A549 treated with ZK216348 at 1 μM for 4 hours (cell line): Measurements from ENCODE around the gene TMEM200B. TPM values are rescaled to one million over a fixed set of nuclear protein-coding genes. Genes with fewer than 3 reads are reported as not detected.

ENCODE experiments used
- total RNA-seq: library from RNA; stranded (reverse); fragments of 200-300 nt; extraction: Qiagen RNA extraction; gene quantifications from 5 replicates; pipeline ENCODE4 v1.2.3, GENCODE V29; 2022; ENCODE audit warnings: low read depth

The TMEM200B gene
- total RNA-seq: 0.08 to 0.12 TPM (median 0.11 TPM) in 4 of 5 replicates, not detected in the other

DNA sequence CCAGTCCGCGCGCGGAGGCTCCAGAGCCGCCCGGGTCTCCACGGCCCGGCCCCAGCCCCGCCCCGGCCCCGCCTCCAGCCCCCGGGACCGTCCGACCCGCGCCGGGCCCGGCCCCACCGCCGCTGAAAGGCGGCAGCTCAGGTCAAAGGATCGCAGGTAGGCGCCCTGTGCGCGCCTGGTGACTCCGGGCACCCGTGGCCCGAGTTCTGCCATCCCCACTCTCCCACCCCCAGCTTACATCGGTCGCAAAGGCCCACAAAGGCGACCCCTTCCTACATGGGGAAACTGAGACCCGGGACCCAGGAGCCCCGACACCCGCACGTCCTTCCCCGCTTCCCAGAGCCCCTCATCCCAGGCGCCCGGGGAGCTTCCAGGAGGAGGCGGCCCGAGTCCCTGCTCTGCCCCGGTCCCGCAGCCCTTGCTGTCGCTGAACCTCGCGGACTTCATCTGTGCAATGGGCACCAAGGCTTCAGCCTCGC lies at the start of gene TMEM200B:
TMEM200B (minus strand) TSS at position 17 of the 479 bp plus-strand sequence. CDS start 2,075 bp downstream, outside the sequence.

Other genes with a start within 250 kb of the TMEM200B start
- 3.6 to 4.9 TPM (median 4.7 TPM) in 5 replicates for gene EPB41, start 209.3 kb downstream of the TMEM200B start, total RNA-seq
- gene SRSF4, start 58.0 kb upstream of the TMEM200B start, total RNA-seq: 45.8 to 52.4 TPM (median 50.6 TPM) in 5 replicates
- gene MECR, start 107.0 kb upstream of the TMEM200B start, total RNA-seq: 19.6 to 23.8 TPM (median 20.0 TPM) in 5 replicates
- 4.9 to 7.9 TPM (median 7.8 TPM) in 5 replicates for gene PTPRU, start 112.6 kb upstream of the TMEM200B start, total RNA-seq